ENCODE results near the gene GUK1. TPM values are rescaled to one million over a fixed set of nuclear protein-coding genes. Genes with fewer than 3 reads are reported as not detected.

Gene GUK1
- total RNA-seq, 2 experiments from 2014 or later, result 339 to 344 TPM

GRCh38 chr1:228159008-228159665, 19.1 kb downstream of the GUK1 start:
- ChIA-PET POLR2A (interaction anchor here (0.7 to 5.3 kb wide), 2 partner anchors 17 to 342 kb away, joined by 5 to 38 read pairs; partner anchors contain the start of gene GUK1), CTCF (no interaction called here)
- Mint-ChIP-seq H3K4me1 (ENCODE audit: low read depth) (peaks cover 53% of the 10 kb centered on the region), H3K9me3 (ENCODE audit: insufficient read depth) (no peaks in the 10 kb centered on the region), H3K36me3 (ENCODE audit: low read depth) (no peaks in the 10 kb centered on the region), H3K27ac (peak overlapping the region; percentile 55), H3K27me3 (ENCODE audit: low read depth) (no peaks in the 10 kb centered on the region), H3K4me3 (no peak overlapping the region)
- DNase-seq (no peak), ATAC-seq (no peak)

GRCh38 chr1:228160201-228160761, 20.2 kb downstream of the GUK1 start:
- Mint-ChIP-seq H3K27ac (no peak overlapping the region), H3K9me3 (ENCODE audit: insufficient read depth) (no peaks in the 10 kb centered on the region), H3K36me3 (ENCODE audit: low read depth) (no peaks in the 10 kb centered on the region), H3K4me3 (no peak overlapping the region), H3K27me3 (ENCODE audit: low read depth) (no peaks in the 10 kb centered on the region), H3K4me1 (ENCODE audit: low read depth) (peaks cover 55% of the 10 kb centered on the region)
- ChIA-PET CTCF (interaction anchor here (0.9 kb wide), 1 partner anchor 29 kb away, joined by 3 read pairs; no protein-coding TSS in a partner anchor), POLR2A (interaction anchor here (0.7 to 5.3 kb wide), 2 partner anchors 19 to 341 kb away, joined by 5 to 38 read pairs; partner anchors contain the start of gene GUK1)
- DNase-seq (no peak), ATAC-seq (no peak)

- ChIA-PET POLR2A (interaction anchor here (1.0 kb wide), 1 partner anchor 21 kb away, joined by 3 read pairs; no protein-coding TSS in a partner anchor), CTCF (interaction anchor here (0.9 kb wide), 1 partner anchor 30 kb away, joined by 3 read pairs; no protein-coding TSS in a partner anchor)
- no peak for ATAC-seq
Measured at GRCh38 chr1:228161362-228161761, 21.3 kb downstream of the GUK1 start.

GRCh38 chr1:228161866-228162265, 21.8 kb downstream of the GUK1 start:
- H3K4me1 Mint-ChIP-seq (ENCODE audit: low read depth), result peaks cover 45% of the 10 kb centered on the region
- H3K4me3 Mint-ChIP-seq, result no peak overlapping the region
- ATAC-seq (no peak), DNase-seq (no peak)
- H3K27ac Mint-ChIP-seq, result peak overlapping the region; percentile 69
- H3K27me3 Mint-ChIP-seq (ENCODE audit: low read depth), result no peaks in the 10 kb centered on the region
- ChIA-PET CTCF (no interaction called here), POLR2A (interaction anchor here (1.0 kb wide), 1 partner anchor 21 kb away, joined by 3 read pairs; no protein-coding TSS in a partner anchor)
- no peaks in the 10 kb centered on the region for H3K9me3 Mint-ChIP-seq (ENCODE audit: insufficient read depth)
- no peaks in the 10 kb centered on the region for H3K36me3 Mint-ChIP-seq (ENCODE audit: low read depth)

More at GRCh38 chr1:228161362-228161761, 21.3 kb downstream of the GUK1 start:
- Mint-ChIP-seq H3K4me1 (ENCODE audit: low read depth) (peaks cover 45% of the 10 kb centered on the region), H3K4me3 (no peak overlapping the region), H3K27ac (peak overlapping the region; percentile 69), H3K27me3 (ENCODE audit: low read depth) (no peaks in the 10 kb centered on the region), H3K36me3 (ENCODE audit: low read depth) (no peaks in the 10 kb centered on the region), H3K9me3 (ENCODE audit: insufficient read depth) (no peaks in the 10 kb centered on the region)
- no peak for DNase-seq

- H3K27ac Mint-ChIP-seq, result peak overlapping the region; percentile 69
- ChIA-PET CTCF (no interaction called here), POLR2A (interaction anchor here (1.0 kb wide), 1 partner anchor 22 kb away, joined by 3 read pairs; no protein-coding TSS in a partner anchor)
- H3K36me3 Mint-ChIP-seq (ENCODE audit: low read depth), result no peaks in the 10 kb centered on the region
- no peaks in the 10 kb centered on the region for H3K27me3 Mint-ChIP-seq (ENCODE audit: low read depth)
- DNase-seq (no peak), ATAC-seq (no peak)
- no peak overlapping the region for H3K4me3 Mint-ChIP-seq
- H3K4me1 Mint-ChIP-seq (ENCODE audit: low read depth), result peaks cover 42% of the 10 kb centered on the region
- no peaks in the 10 kb centered on the region for H3K9me3 Mint-ChIP-seq (ENCODE audit: insufficient read depth)
Measured at GRCh38 chr1:228162286-228163006, 22.4 kb downstream of the GUK1 start.

GRCh38 chr1:228163007-228163753, 23.1 kb downstream of the GUK1 start:
- ATAC-seq (no peak), DNase-seq (no peak)
- POLR2A ChIA-PET, result no interaction called here
- CTCF ChIA-PET, result interaction anchor here (2.7 kb wide), 1 partner anchor 33 kb away, joined by 9 read pairs; no protein-coding TSS in a partner anchor
- Mint-ChIP-seq H3K27me3 (ENCODE audit: low read depth) (no peaks in the 10 kb centered on the region), H3K36me3 (ENCODE audit: low read depth) (no peaks in the 10 kb centered on the region), H3K27ac (peak overlapping the region; percentile 94), H3K4me1 (ENCODE audit: low read depth) (peaks cover 43% of the 10 kb centered on the region), H3K4me3 (no peak overlapping the region), H3K9me3 (ENCODE audit: insufficient read depth) (no peaks in the 10 kb centered on the region)

GRCh38 chr1:228163776-228164519, 23.9 kb downstream of the GUK1 start:
- POLR2A ChIA-PET, result interaction anchor here (1.6 to 3.7 kb wide), 3 partner anchors 21 to 81 kb away, joined by 6 to 36 read pairs (median 23); partner anchors contain the start of genes ARF1 and GUK1
- H3K4me1 Mint-ChIP-seq (ENCODE audit: low read depth), result peaks cover 43% of the 10 kb centered on the region
- H3K36me3 Mint-ChIP-seq (ENCODE audit: low read depth), result no peaks in the 10 kb centered on the region

GRCh38 chr1:228164561-228165371, 24.7 kb downstream of the GUK1 start:
- ATAC-seq, result no peak
- ChIA-PET CTCF (interaction anchor here (0.6 to 2.7 kb wide), 16 partner anchors 8 to 1909 kb away, joined by 3 to 9 read pairs (median 4); no protein-coding TSS in a partner anchor), POLR2A (interaction anchor here (0.6 to 3.7 kb wide), 12 partner anchors 11 to 1482 kb away, joined by 3 to 36 read pairs (median 3); partner anchors contain the start of genes ARF1 and GUK1)
- no peaks in the 10 kb centered on the region for H3K9me3 Mint-ChIP-seq (ENCODE audit: insufficient read depth)
- H3K27ac Mint-ChIP-seq, result peak overlapping the region; percentile 94
- no peaks in the 10 kb centered on the region for H3K27me3 Mint-ChIP-seq (ENCODE audit: low read depth)
- no peak for DNase-seq
- H3K36me3 Mint-ChIP-seq (ENCODE audit: low read depth), result no peaks in the 10 kb centered on the region
- H3K4me1 Mint-ChIP-seq (ENCODE audit: low read depth), result peaks cover 43% of the 10 kb centered on the region
- H3K4me3 Mint-ChIP-seq, result peak overlapping the region; percentile 78

More at GRCh38 chr1:228163776-228164519, 23.9 kb downstream of the GUK1 start:
- Mint-ChIP-seq H3K9me3 (ENCODE audit: insufficient read depth) (no peaks in the 10 kb centered on the region), H3K27ac (peak overlapping the region; percentile 94), H3K27me3 (ENCODE audit: low read depth) (no peaks in the 10 kb centered on the region), H3K4me3 (peak overlapping the region; percentile 63)
- no peak for DNase-seq
- CTCF ChIA-PET, result interaction anchor here (1.3 to 2.7 kb wide), 2 partner anchors 33 to 240 kb away, joined by 4 to 9 read pairs; no protein-coding TSS in a partner anchor
- no peak for ATAC-seq

GRCh38 chr1:228165372-228166169, 25.5 kb downstream of the GUK1 start, which contains the start of gene IBA57:
TSS of gene IBA57 (plus strand) at chr1:228165804. CDS start at chr1:228165817, 13 bp downstream.
- ChIA-PET POLR2A (interaction anchor here (0.5 to 3.7 kb wide), 15 partner anchors 9 to 1483 kb away, joined by 3 to 36 read pairs (median 3); partner anchors contain the start of genes ARF1 and GUK1), CTCF (interaction anchor here (0.6 to 3.4 kb wide), 32 partner anchors 9 to 1910 kb away, joined by 3 to 48 read pairs (median 4); partner anchors contain the start of gene GUK1)
- ATAC-seq (peak; percentile 87), DNase-seq (peak; percentile 100)
- Mint-ChIP-seq H3K9me3 (ENCODE audit: insufficient read depth) (no peaks in the 10 kb centered on the region), H3K4me3 (peak within 1 kb of the TSS; percentile 78), H3K27me3 (ENCODE audit: low read depth) (no peaks in the 10 kb centered on the region), H3K27ac (peak within 1 kb of the TSS; percentile 94), H3K4me1 (ENCODE audit: low read depth) (peaks cover 43% of the 10 kb centered on the region), H3K36me3 (ENCODE audit: low read depth) (no peaks in the 10 kb centered on the region)
